ENCODE data around the gene S100A5. TPM values are rescaled to one million over a fixed set of nuclear protein-coding genes. Genes with fewer than 3 reads are reported as not detected.
"Not testable (repeated sequence)": the region's sequence is repeated elsewhere in the genome, so short reads cannot be mapped to it uniquely, and the experiment has no call there.

S100A5 gene
- total RNA-seq, 4 donors from 2014 or later: not detected

GRCh38 chr1:153577624-153578051, 36.9 kb upstream of the S100A5 start:
- TF ChIP-seq POLR2AphosphoS5 (IDR thresholded peaks at IDR 0.05) (no peak), POLR2A (IDR thresholded peaks at IDR 0.05) (no peak), CTCF (IDR thresholded peaks at IDR 0.05) (no peak), EP300 (IDR thresholded peaks at IDR 0.05) (no peak)
- no peaks in the 10 kb centered on the region for H3K9me3 ChIP-seq
- H3K36me3 ChIP-seq: no peaks in the 10 kb centered on the region
- WGBS, 2 donors (ENCODE audit: low coverage in 1 of 2): 65 to 79% methylated on average over 6 to 9 of the region's 9 CpGs
- H3K4me3 ChIP-seq: no peak overlapping the region
- H3K4me1 ChIP-seq: peaks cover 0 to 7% (median 0%) of the 10 kb centered on the region in 3 donors
- H3K27ac ChIP-seq: no peak overlapping the region
- no peaks in the 10 kb centered on the region for H3K27me3 ChIP-seq
- no peak for ATAC-seq

DNA sequence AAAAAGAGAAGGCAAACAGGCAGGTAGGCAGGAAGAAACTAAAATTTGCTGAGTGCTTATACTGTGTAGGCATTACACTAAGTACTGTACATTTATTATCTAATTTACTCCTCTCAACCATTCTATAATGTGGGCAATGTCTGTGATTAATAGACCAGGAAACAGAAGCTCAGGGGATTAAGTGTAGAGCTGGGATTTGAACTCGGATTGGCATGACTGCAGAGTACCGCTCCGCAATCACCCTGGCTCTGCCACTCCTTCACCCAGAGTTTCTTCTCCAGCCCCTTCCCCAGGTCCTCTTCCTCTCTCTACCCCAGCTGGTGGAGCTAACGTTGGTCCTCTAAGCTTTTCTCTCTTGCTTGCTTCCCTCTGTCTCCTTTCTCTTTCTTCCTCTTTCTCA, 36.4 kb upstream of the S100A5 start:
- ATAC-seq: no peak
- no peak overlapping the region for H3K27ac ChIP-seq
- H3K27me3 ChIP-seq: no peaks in the 10 kb centered on the region
- no peak overlapping the region for H3K4me3 ChIP-seq
- H3K4me1 ChIP-seq: peaks cover 0 to 12% (median 0%) of the 10 kb centered on the region in 3 donors
- no peaks in the 10 kb centered on the region for H3K9me3 ChIP-seq
- no peak for TF ChIP-seq POLR2A (IDR thresholded peaks at IDR 0.05)
- TF ChIP-seq POLR2AphosphoS5 (IDR thresholded peaks at IDR 0.05): no peak
- no peak for TF ChIP-seq EP300 (IDR thresholded peaks at IDR 0.05)
- 68 to 70% methylated on average over 4 of the region's 4 CpGs for WGBS, 2 donors (ENCODE audit: low coverage in 1 of 2)
- H3K36me3 ChIP-seq: no peaks in the 10 kb centered on the region

DNA sequence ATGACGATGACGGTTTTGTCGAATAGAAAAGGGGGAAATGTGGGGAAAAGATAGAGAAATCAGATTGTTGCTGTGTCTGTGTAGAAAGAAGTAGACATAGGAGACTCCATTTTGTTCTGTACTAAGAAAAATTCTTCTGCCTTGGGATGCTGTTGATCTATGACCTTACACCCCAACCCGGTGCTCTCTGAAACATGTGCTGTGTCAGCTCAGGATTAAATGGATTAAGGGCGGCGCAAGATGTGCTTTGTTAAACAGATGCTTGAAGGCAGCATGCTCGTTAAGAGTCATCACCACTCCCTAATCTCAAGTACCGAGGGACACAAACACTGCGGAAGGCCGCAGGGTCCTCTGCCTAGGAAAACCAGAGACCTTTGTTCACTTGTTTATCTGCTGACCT, 34.8 kb upstream of the S100A5 start:
- H3K4me1 ChIP-seq: peaks cover 0 to 15% (median 0%) of the 10 kb centered on the region in 3 donors
- not testable (repeated sequence) for H3K4me3 ChIP-seq, ATAC-seq, H3K36me3 ChIP-seq, H3K9me3 ChIP-seq, H3K27me3 ChIP-seq, H3K27ac ChIP-seq
- 94 to 100% methylated on average over 4 to 7 of the region's 10 CpGs for WGBS, 2 donors (ENCODE audit: low coverage in 1 of 2)

- not testable (repeated sequence) for H3K27ac ChIP-seq, H3K27me3 ChIP-seq, H3K4me3 ChIP-seq, ATAC-seq, H3K36me3 ChIP-seq, H3K9me3 ChIP-seq
- no CpG with 5 or more reads among the region's 35 CpGs for WGBS, 2 donors (ENCODE audit: low coverage in 1 of 2)
- H3K4me1 ChIP-seq: peaks cover 0 to 15% (median 0%) of the 10 kb centered on the region in 3 donors
Observed at GRCh38 chr1:153575081-153575491, 34.4 kb upstream of the S100A5 start.

DNA sequence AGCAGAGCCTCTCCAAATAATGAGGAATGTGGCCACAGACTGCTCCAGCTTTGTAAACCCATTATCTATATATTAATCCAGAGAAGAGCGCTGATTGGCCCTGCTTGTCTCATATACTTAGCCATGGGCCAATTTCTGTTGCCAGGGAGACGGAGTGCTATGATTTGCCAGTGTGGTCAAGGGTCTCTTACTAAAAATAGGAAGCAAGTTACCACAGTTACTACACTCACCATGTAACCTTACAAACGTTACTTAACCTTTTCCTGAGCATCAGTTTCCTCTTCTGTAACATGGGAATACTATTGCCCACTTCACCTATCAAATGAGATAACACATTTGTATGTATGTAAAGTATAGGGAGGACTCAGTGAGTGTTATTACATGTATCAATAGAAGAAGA, 32.6 kb upstream of the S100A5 start:
- peak overlapping the region in 3 of 4 donors; percentile 55 to 70 (median 62) for H3K27ac ChIP-seq
- H3K36me3 ChIP-seq: no peaks in the 10 kb centered on the region
- H3K9me3 ChIP-seq: no peaks in the 10 kb centered on the region
- no peaks in the 10 kb centered on the region for H3K27me3 ChIP-seq
- 53 to 100% methylated on average over 1 to 3 of the region's 3 CpGs for WGBS, 2 donors (ENCODE audit: low coverage in 1 of 2)
- H3K4me3 ChIP-seq: no peak overlapping the region
- H3K4me1 ChIP-seq: peaks cover 0 to 22% (median 4%) of the 10 kb centered on the region in 3 donors
- no peak for TF ChIP-seq POLR2A (IDR thresholded peaks at IDR 0.05)
- TF ChIP-seq POLR2AphosphoS5 (IDR thresholded peaks at IDR 0.05): no peak
- TF ChIP-seq EP300 (IDR thresholded peaks at IDR 0.05): no peak
- TF ChIP-seq CTCF (IDR thresholded peaks at IDR 0.05): no peak
- ATAC-seq: no peak

DNA sequence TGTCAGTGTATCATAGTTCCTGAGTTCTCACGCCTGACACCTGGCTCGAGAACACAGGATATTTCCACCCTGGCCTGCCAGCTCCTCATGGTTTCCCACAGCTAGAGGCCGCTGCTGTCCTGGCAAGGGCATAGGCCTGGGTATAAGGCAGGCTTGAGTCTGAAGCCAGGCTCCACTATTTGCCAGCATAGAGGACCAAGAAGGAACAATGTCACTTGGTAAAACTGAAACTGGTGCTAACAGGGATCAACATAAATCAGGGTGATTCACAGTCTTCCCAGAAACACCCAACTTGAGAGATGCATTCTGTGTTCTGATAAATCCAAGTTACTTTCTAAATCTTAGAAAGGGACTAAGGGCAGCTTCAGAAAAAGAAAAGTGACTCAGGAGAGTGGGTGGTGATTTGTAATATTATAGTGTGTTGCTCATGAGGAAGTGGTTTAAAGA, 31.9 kb upstream of the S100A5 start:
- Histone ChIP-seq H3K27me3 (no peaks in the 10 kb centered on the region), H3K9me3 (no peaks in the 10 kb centered on the region), H3K36me3 (no peaks in the 10 kb centered on the region), H3K4me3 (no peak overlapping the region), H3K27ac (peak overlapping the region in 3 of 4 donors; percentile 55 to 70 (median 62)), H3K4me1 (peaks cover 6 to 30% (median 11%) of the 10 kb centered on the region in 3 donors)
- ATAC-seq: peak; percentile 84
- WGBS, 2 donors (ENCODE audit: low coverage in 1 of 2): 15 to 17% methylated on average over 2 to 3 of the region's 3 CpGs
- TF ChIP-seq CTCF (IDR thresholded peaks at IDR 0.05) (peak; percentile 57 to 86 (median 76)), POLR2A (IDR thresholded peaks at IDR 0.05) (no peak), POLR2AphosphoS5 (IDR thresholded peaks at IDR 0.05) (peak; percentile 92)

All from gastroesophageal sphincter (tissue), 4 donors.